NCI-H510A (cell line): ENCODE measurements around the gene C9orf85.
"Not testable (repeated sequence)": the region's sequence is repeated elsewhere in the genome, so short reads cannot be mapped to it uniquely, and the experiment has no call there.

Experiments used
- DNase-seq: peaks from one replicate; lab custom pipeline; 2025; lab: John Stamatoyannopoulos, UW

Gene C9orf85

GRCh38 chr9:72006501-72006900 is 95.1 kb downstream of the C9orf85 start:
- no peak for DNase-seq

GRCh38 chr9:72007726-72008125 is 96.3 kb downstream of the C9orf85 start:
- DNase-seq, result not testable (repeated sequence)

GRCh38 chr9:72012646-72013045 is 101.2 kb downstream of the C9orf85 start:
- DNase-seq, result no peak

GRCh38 chr9:72013292-72013760 is 101.9 kb downstream of the C9orf85 start:
- no peak for DNase-seq

GRCh38 chr9:72022841-72023240 is 111.4 kb downstream of the C9orf85 start:
- no peak for DNase-seq
